ENCODE measurements around the gene IGLL1.

- TF ChIP-seq POLR2A (IDR thresholded peaks at IDR 0.05) = no peak
- TF ChIP-seq CTCF (IDR thresholded peaks at IDR 0.05) = no peak
These were observed 628 bp upstream of the IGLL1 start for GRCh38 chr22:23580576-23581259.

Data from thyroid gland (tissue), 4 donors.